SK-N-MC (cell line): Measurements from ENCODE around the gene CT45A1.
"Not testable (repeated sequence)": the region's sequence is repeated elsewhere in the genome, so short reads cannot be mapped to it uniquely, and the experiment has no call there.

Source experiments
- EZH2 ChIP-seq: fragments of 200-600 bp; sonication (generic); IDR thresholded peaks from one replicate; pipeline ENCODE4 v1.6.1; 2017; ENCODE audit warnings: antibody characterized with exemption
- POLR2AphosphoS5 ChIP-seq: IDR thresholded peaks from 2 replicates; pipeline ENCODE4 v1.6.1; 2012; ENCODE audit warnings: mild to moderate bottlenecking, low read depth, low read length, borderline replicate concordance

- not testable (repeated sequence) for TF ChIP-seq EZH2, POLR2AphosphoS5
Observed at GRCh38 chrX:135672979-135673378, 40.5 kb upstream of the CT45A1 start.
